OCI-LY7 (cell line): ENCODE data around the gene PHACTR4.

Experiments
- EZH2phosphoT487 ChIP-seq: fragments of 200-600 bp; sonication (generic); IDR thresholded peaks from 2 replicates; pipeline ENCODE4 v1.6.1; 2018; ENCODE audit warnings: low read depth, borderline replicate concordance, mild to moderate bottlenecking, mixed run types, antibody characterized with exemption, low read length, moderate library complexity, mixed read lengths
- TF ChIP-seq, protein P1 (sequence below): fragments of 200-600 bp; sonication (generic); conservative IDR thresholded peaks from 2 replicates; pipeline ENCODE4 v1.5.1; 2014; ENCODE audit warnings: mild to moderate bottlenecking, antibody characterized with exemption, low read length, moderate library complexity, mixed read lengths

- TF ChIP-seq, protein P1, sequence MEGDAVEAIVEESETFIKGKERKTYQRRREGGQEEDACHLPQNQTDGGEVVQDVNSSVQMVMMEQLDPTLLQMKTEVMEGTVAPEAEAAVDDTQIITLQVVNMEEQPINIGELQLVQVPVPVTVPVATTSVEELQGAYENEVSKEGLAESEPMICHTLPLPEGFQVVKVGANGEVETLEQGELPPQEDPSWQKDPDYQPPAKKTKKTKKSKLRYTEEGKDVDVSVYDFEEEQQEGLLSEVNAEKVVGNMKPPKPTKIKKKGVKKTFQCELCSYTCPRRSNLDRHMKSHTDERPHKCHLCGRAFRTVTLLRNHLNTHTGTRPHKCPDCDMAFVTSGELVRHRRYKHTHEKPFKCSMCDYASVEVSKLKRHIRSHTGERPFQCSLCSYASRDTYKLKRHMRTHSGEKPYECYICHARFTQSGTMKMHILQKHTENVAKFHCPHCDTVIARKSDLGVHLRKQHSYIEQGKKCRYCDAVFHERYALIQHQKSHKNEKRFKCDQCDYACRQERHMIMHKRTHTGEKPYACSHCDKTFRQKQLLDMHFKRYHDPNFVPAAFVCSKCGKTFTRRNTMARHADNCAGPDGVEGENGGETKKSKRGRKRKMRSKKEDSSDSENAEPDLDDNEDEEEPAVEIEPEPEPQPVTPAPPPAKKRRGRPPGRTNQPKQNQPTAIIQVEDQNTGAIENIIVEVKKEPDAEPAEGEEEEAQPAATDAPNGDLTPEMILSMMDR = no peak
- TF ChIP-seq EZH2phosphoT487 = no peak
Observed at GRCh38 chr1:28447679-28448078, 78.1 kb downstream of the PHACTR4 start.
